IMR-90 (cell line): ENCODE results near the gene CHDH.

Source experiments
- BHLHE40 ChIP-seq: fragments of 150-350 bp; IDR thresholded peaks from 2 replicates; pipeline ENCODE4 v1.6.1; 2016; ENCODE audit warnings: mild to moderate bottlenecking, low read depth, low read length
- CEBPB ChIP-seq: IDR thresholded peaks from 2 replicates; pipeline ENCODE4 v1.6.1; 2012; ENCODE audit warnings: low read depth, low read length, improper control_type of control experiment
- CTCF ChIP-seq: conservative IDR thresholded peaks from 2 replicates; pipeline ENCODE4 v1.5.1; 2012; ENCODE audit warnings: mild to moderate bottlenecking, low read depth, low read length, improper control_type of control experiment
- FOS ChIP-seq: fragments of 150-350 bp; IDR thresholded peaks from 2 replicates; pipeline ENCODE4 v1.6.1; 2016; ENCODE audit warnings: low read depth, low read length
- MAZ ChIP-seq: IDR thresholded peaks from 2 replicates; pipeline ENCODE4 v1.6.1; 2012; ENCODE audit warnings: low read depth, mild to moderate bottlenecking, low read length, improper control_type of control experiment, moderate library complexity, borderline replicate concordance
- MXI1 ChIP-seq: IDR thresholded peaks from 2 replicates; pipeline ENCODE4 v1.6.1; 2012; ENCODE audit warnings: low read depth, mild to moderate bottlenecking, low read length, moderate library complexity, borderline replicate concordance
- POLR2A ChIP-seq: IDR thresholded peaks from 2 replicates; pipeline ENCODE4 v1.6.1; 2012; ENCODE audit warnings: mild to moderate bottlenecking, low read depth, low read length
- RAD21 ChIP-seq: IDR thresholded peaks from 2 replicates; pipeline ENCODE4 v1.6.1; 2012; ENCODE audit warnings: low read length, improper control_type of control experiment
- RCOR1 ChIP-seq: IDR thresholded peaks from 2 replicates; pipeline ENCODE4 v1.6.1; 2012; ENCODE audit warnings: mild to moderate bottlenecking, low read length, improper control_type of control experiment; ENCODE audit not compliant: insufficient replicate concordance
- RFX5 ChIP-seq: IDR thresholded peaks from 2 replicates; pipeline ENCODE4 v1.8.0; 2012; ENCODE audit warnings: low read depth, mild to moderate bottlenecking, low read length, moderate library complexity
- SMC3 ChIP-seq: fragments of 150-350 bp; IDR thresholded peaks from 2 replicates; pipeline ENCODE4 v1.6.1; 2016; ENCODE audit warnings: low read depth, mild to moderate bottlenecking, antibody characterized with exemption, low read length, moderate library complexity
- TF ChIP-seq, protein P1 (sequence below): fragments of 150-350 bp; IDR thresholded peaks from 2 replicates; pipeline ENCODE4 v1.6.1; 2017; ENCODE audit warnings: mild to moderate bottlenecking, antibody characterized with exemption, low read length, low read depth

DNA sequence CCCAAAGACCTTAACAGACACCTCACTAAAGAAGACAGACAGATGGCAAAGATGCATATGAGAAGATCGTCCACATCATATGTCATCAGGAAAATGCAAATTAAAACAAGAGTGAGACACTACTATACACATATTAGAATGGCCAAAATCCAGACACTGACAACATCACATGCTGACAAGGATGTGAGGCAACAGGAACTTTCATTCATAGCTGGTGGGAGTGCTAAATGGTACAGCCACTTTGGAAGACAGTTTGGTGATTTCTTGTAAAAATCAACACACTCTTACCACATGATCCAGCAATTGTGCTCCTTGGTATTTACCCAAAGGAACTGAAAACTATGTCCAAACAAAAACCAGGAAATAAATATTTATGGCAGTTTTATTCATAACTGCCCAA, 17.6 kb downstream of the CHDH start:
- TF ChIP-seq POLR2A = no peak
- TF ChIP-seq FOS = no peak
- TF ChIP-seq RCOR1 = no peak
- no peak for TF ChIP-seq CTCF
- TF ChIP-seq SMC3 = no peak
- no peak for TF ChIP-seq RAD21
- no peak for TF ChIP-seq MAZ
- TF ChIP-seq CEBPB = no peak
- TF ChIP-seq BHLHE40 = no peak
- TF ChIP-seq MXI1 = no peak
- TF ChIP-seq, protein P1, sequence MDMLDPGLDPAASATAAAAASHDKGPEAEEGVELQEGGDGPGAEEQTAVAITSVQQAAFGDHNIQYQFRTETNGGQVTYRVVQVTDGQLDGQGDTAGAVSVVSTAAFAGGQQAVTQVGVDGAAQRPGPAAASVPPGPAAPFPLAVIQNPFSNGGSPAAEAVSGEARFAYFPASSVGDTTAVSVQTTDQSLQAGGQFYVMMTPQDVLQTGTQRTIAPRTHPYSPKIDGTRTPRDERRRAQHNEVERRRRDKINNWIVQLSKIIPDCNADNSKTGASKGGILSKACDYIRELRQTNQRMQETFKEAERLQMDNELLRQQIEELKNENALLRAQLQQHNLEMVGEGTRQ = no peak
- no peak for TF ChIP-seq RFX5
